GM19193 (cell line): ENCODE data around the gene CPLANE2.

Experiments
- POLR2A ChIP-seq: IDR thresholded peaks from 4 replicates; pipeline ENCODE4 v1.6.1; 2011; ENCODE audit not compliant: insufficient read depth, insufficient read length; ENCODE audit errors: extremely low read depth

The CPLANE2 gene

GRCh38 chr1:16207318-16208269, 29.4 kb downstream of the CPLANE2 start:
- no peak for TF ChIP-seq POLR2A

- TF ChIP-seq POLR2A = peak; percentile 69
Observed at GRCh38 chr1:16206547-16207317, 30.3 kb downstream of the CPLANE2 start.

DNA sequence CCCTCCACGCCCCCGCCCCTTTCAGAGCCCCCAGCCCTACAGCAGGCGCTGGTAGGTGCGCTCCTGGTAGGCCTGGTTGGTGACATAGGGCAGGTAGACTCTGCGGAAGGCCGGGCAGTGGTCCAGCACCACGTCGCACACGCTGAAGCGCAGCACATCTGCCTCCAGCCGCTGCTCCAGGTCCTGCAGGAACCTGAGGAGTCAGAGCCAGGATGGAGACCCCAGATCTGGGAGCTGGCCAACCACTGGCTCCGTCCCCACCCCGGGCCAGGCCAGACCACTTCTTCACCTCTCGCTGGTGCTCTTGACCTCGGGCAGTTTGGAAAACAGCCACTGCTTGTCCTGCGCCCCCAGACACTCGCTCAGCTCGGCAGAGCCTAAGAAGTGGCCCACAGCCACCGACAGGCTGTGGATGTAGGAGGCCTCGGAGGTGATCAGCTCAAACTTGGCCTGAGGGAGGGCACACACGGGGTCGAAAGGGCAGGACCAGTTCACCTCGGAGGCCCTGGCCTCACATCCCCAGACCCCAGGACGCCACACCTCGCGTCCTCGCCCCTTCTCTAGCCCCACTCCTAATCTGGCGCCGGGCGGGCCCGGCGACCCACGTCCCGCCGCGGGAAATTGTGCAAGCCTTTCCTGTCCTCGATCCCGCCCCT, 31.0 kb downstream of the CPLANE2 start:
- TF ChIP-seq POLR2A = no peak

GRCh38 chr1:16205334-16205671, 31.7 kb downstream of the CPLANE2 start:
- TF ChIP-seq POLR2A = no peak

- TF ChIP-seq POLR2A = no peak
Observed at GRCh38 chr1:16204634-16205333, 32.2 kb downstream of the CPLANE2 start.

DNA sequence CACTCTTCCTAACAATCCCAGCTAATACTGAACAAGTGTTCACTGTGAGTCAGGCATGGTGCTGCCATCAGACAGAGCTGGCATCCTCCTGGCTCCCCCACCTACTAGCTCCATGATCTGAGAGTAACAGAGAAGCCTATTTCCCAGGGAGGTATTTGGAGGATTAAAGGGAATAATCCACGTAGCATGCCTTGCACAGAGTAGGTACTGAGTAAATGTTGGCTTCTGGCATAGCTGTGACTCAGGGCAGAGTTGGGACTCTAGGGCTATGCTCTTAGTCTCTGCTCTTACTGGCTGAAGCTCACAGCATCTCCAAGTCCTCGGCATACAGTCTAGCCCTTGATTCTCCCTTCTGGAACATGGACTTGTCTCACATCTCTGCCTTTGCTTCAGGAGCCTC, 32.8 kb downstream of the CPLANE2 start:
- no peak for TF ChIP-seq POLR2A

DNA sequence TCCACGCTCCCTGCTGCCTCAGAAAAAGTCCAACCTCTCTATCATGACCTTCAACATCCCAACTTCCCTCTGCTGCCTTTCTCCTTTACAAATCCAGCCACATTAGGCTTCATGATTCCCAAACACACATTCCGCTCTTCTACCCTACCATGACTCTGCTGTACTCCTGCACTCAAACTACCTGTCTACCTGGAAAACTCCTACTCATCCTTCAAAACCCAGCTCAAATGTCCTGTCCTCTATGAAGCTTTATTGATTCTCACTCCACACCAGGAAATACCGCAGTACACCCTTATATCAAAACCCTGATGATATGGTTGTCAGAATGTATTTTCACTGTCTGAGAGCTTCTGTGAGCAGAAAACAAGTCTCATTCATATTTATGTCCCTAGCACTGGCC, 33.4 kb downstream of the CPLANE2 start:
- no peak for TF ChIP-seq POLR2A

DNA sequence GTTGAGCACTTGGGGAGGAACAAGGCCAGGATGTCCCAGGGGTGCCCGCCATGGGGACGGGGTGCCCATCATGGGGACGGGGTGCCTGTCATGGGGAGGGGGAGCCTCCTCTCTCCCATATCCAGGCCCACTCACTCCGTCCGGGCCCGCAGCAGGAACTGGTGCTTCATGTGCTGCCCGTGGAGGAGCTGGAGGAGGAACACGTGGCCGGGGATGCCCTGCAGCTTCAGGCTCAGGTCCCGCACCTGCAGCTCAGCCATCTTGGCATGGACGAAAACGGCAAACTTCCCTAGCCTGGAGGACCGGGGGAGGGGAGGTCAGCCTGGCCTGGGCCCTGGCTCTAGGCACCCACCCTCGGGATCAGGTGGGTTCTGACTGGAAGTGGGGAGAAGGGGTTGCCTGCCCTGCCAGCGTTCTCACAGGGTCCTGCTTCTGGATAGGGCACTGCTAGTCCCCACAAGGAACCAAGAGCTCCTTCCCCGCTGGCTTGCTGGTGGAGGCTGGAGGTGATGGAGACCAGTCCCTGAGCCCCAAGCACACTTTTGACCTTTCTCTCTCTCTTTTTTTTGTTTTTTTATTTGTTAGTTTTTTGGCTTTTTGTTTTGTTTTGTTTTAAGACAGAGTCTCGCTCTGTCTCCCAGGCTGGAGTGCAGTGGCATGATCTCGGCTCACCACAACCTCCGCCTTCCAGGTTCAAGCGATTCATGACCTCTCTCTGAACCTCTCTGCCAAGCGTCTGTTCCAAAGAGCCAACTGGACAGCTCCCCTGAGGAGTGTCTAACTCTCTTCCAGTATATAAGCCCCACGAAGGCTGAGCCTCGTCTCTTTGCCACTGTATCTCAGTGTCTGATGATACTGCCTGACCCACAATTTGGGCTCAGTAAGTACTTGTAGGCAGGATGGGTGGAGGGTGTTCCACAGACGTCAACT, 34.4 kb downstream of the CPLANE2 start:
- TF ChIP-seq POLR2A = no peak

GRCh38 chr1:16199700-16200099, 37.3 kb downstream of the CPLANE2 start:
- no peak for TF ChIP-seq POLR2A

DNA sequence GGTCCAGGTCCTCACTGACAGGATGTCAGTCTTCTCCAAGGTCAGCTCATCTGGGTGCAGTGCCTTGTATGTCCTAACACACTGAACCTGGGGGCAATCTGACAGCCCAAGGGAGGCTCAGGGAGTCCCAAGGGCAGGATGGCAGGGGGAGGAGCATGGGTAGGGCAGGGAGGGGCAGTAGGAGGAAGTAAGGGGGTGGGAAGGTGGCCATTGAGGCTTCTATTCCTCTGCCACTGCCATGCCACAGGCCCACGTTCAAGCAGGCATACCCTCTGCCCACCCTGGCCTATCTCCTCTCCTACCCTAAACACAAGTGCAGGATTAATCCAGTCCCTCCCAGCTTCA, 37.9 kb downstream of the CPLANE2 start:
- TF ChIP-seq POLR2A = no peak

DNA sequence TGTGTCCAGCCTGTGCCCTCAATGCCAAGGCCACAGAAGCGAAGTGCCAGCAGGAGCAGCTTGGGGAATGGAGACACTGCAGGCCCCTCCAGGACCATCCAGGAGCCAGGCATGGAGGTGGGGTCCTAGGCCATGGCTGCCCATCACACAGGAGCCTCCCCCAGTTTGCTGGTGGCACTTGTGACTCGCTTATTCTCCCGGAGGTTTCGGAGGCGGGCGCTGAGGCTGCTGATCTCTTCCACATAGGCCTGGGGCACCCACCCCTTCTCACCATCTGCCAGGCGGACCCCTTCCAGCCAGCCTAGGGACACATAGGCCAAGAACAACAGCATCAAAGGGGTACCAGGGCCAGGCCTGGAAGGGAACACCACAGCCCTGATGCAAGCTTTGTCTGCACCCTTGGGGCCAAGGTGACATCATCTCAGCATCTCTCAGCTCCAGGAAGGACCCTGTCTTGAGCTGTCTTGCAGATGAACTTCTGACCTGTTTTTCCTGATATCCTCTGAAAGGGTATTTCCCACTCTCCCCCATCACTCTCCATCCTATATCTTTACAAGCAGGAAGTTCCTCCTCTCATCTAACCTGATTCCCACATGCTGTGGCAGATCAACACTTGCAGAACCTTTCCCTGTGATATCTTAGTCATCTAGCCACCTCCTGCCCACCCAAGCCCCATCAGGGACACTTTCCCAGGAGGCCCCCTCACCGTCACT, 38.4 kb downstream of the CPLANE2 start:
- TF ChIP-seq POLR2A = no peak

DNA sequence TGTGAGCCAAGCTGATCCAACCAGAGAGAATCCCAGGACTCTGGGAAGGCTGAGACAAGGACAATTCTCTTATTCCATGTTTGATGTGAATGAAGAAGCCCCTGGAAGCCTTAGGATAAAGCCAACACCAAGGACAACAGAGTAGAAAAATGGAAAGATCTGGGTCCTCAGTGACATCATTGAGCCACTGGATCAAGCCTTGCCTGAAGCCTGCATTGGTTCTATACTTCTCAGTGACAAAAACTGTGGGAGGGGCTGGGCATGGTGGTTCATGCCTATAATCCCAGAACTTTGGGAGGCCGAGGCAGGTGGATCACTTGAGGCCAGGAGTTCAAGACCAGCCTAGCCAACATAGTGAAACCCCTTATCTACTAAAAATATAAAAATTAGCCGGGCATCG, 40.1 kb downstream of the CPLANE2 start:
- TF ChIP-seq POLR2A = no peak

- TF ChIP-seq POLR2A = no peak
Observed at GRCh38 chr1:16195518-16195905, 41.5 kb downstream of the CPLANE2 start.
